Anterior cingulate cortex (tissue), 58 donors: ENCODE measurements around the gene NUBPL.

Experiments
- DNase-seq, 58 donors: peaks; one replicate each; lab custom pipeline; 2025; lab: John Stamatoyannopoulos, UW

The NUBPL gene

DNA sequence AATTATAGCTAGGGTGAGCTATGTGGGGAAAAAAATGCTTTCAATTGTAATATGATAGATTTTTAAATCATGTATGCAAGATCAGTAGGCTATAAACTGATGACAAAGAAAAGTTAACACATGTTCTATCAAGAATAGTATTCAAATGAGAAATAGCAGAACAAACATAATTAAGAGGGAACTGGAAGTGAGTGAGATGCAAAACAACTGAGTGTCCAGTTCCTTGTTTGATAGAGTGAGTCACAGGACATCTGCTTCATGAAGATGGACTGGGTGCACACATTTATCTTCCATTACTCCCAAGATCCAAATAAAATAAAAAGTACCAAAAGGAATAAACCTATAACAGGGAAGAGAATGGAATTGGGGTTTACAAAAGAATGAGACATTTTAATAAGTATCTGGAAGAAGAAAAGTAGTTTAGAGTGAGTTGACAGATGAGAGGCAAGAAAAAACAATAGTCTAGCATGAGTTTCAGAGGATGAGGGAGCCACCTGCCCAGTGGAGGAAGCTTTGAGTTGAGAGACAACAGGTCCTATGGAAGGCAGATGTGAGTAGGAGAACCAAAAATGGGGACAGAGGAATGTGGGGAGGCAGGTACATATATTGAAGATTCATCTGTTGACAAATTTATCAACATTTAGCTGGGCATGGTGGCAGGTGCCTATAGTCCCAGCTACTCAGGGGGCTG lies 337.8 kb downstream of the NUBPL start:
- no peak for DNase-seq

DNA sequence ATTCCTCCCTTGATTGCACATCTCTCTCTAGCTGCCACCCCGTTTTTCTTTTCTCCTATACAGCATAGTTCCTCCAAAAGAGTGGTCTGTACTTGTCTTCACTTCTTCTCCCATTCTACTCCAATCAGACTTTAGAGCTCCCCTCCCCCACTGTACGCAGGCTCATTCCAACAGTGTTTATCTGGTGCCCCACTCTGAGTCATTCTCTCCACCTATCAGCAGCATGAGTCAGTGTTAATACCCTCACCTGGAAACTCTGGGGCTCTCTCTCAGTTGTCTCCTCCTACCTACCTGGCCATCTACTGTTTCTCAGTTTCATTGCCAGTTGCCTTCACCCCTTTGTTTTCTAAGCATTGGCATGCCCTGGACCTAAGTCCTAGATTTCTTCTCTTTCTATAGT lies 340.8 kb downstream of the NUBPL start:
- DNase-seq, result no peak

DNA sequence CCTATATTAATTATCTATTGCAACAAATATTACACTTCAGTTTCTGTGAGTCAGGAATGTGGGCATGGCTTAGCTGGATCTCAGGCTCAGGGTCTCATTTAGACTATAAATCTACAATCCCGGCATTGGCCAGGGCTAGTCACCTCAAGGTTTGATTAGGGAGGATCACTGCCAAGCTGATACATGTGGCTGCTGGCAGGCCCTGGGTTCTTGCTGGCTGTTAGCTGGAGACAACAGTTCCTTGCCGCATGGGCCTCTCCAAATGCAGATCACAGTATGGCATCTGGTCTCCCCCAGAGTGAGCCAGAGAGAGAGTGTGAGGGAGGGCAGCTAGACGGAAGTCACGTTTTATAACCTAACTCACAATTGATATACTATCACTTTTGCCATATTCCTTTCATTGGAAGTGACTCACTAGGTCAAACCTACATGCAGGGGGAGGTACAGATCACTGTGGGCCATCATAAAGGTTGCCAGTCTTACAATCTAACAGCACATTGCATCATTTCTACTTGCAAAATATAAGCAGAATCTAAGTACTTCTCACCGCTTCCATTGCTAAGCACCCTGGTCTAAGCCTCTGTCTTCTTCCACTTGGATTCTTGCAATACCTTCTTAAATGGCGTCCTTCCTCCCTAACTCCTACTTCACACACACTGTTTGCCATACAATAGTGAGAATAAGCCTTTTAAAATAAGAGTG lies 341.9 kb downstream of the NUBPL start:
- DNase-seq, result no peak

DNA sequence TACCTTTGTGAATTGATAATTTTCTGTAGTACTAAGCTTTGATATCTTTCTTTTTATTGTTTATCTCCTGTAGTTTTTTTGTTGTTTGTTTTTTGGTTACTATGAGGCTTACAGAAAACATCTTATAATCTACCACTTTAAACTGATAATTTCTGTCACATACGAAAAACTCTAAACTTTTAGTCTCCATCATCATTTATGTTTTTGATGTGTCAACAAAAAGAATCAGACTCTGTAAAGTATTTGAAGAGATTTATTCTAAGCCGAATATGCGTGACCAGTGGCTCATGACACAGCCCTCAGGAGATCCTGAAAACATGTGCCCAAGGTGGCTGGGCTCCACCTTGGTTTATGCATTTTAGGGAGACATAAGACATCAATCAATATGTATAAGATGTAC lies 348.8 kb downstream of the NUBPL start:
- DNase-seq, result no peak
